K562 (cell line): ENCODE measurements around the gene PLA2G7. TPM values are rescaled to one million over a fixed set of nuclear protein-coding genes. Genes with fewer than 3 reads are reported as not detected.

Experiments
- ATAC-seq: fragments of 200-7000 bp; cut with Tn5 transposase; 3 replicates; pipeline ENCODE4 v1.9.1; 2020; ENCODE audit warnings: moderate library complexity
- BruUV-seq: library from RNA; stranded (reverse); fragments of 400-500 nt; replicated peaks from 2 replicates; lab custom pipeline; 2021; lab: Mats Ljungman, UMichigan
- CTCF ChIA-PET: fragments of 300-600 bp; formaldehyde crosslinking; extraction: SDS; loops from one replicate; lab custom pipeline; 2021; ENCODE audit warnings: low intra/inter-chr PET ratio; lab: Yijun Ruan, JAX
- POLR2A ChIA-PET: fragments of 300-600, 350-650 bp; sonication (Branson Sonifier 250); formaldehyde crosslinking; extraction: SDS; loops from one replicate; lab custom pipeline; 2021; ENCODE audit warnings: antibody characterized with exemption, inconsistent platforms; lab: Yijun Ruan, JAX
- DNase-seq, 4 experiments: peaks; one replicate each; pipeline versions ENCODE4 v3.0.0 to v3.0.0-alpha.2; 2011 to 2018; ENCODE audit warnings: low spot score in 3 of 4, mixed read lengths in 3 of 4; ENCODE audit errors: extremely low read depth in 1 of 4
- FAIRE-seq: peaks from 2 replicates; lab custom pipeline; 2011; peaks lifted over from hg19 to GRCh38; lab: Jason Lieb, UNC
- H2AFZ ChIP-seq: 2 replicates; pipeline ENCODE4 v1.6.0; 2011; ENCODE audit warnings: low read depth, low read length, control low read depth, inconsistent platforms
- H3K27ac ChIP-seq: fragments of 200-600 bp; 3 replicates; pipeline ENCODE4 v1.8.0; 2011; ENCODE audit warnings: low read depth, mild to moderate bottlenecking, control low read depth, inconsistent platforms, low read length, moderate library complexity, mixed read lengths; ENCODE audit errors: extremely low read depth
- H3K27me3 ChIP-seq, 2 experiments: fragments of 300-600 bp in 1 of 2; 2 replicates in 1 of 2; 3 replicates in 1 of 2; pipeline versions ENCODE4 v1.6.0 to v1.8.0; 2011; ENCODE audit warnings: inconsistent platforms in 2 of 2, low read length in 2 of 2, mild to moderate bottlenecking in 1 of 2, mixed read lengths in 1 of 2, moderate library complexity in 1 of 2; ENCODE audit not compliant: control insufficient read depth in 2 of 2, insufficient read depth in 2 of 2
- H3K36me3 ChIP-seq: fragments of 300-600 bp; 3 replicates; pipeline ENCODE4 v1.8.0; 2011; ENCODE audit warnings: mild to moderate bottlenecking, low read length, inconsistent platforms; ENCODE audit not compliant: control insufficient read depth, insufficient read depth
- H3K4me1 ChIP-seq, 2 experiments: fragments of 200-600 bp in 1 of 2; replicated peaks in 1 of 2; 2 replicates in 1 of 2; 3 replicates in 1 of 2; pipeline versions ENCODE4 v1.5.1 to v1.8.0; 2011; ENCODE audit warnings: inconsistent platforms in 2 of 2, low read length in 2 of 2, mild to moderate bottlenecking in 1 of 2, mixed read lengths in 1 of 2, moderate library complexity in 1 of 2; ENCODE audit not compliant: control insufficient read depth in 2 of 2, insufficient read depth in 2 of 2
- H3K4me2 ChIP-seq: 2 replicates; pipeline ENCODE4 v1.6.1; 2011; ENCODE audit warnings: low read length, control low read depth, inconsistent platforms, mixed read lengths; ENCODE audit not compliant: insufficient read depth
- H3K4me3 ChIP-seq: fragments of 200-600 bp; sonication (generic), shearing (Covaris generic); 2 replicates; pipeline ENCODE4 v1.5.1; 2016; ENCODE audit warnings: control low read depth, inconsistent platforms
- H3K79me2 ChIP-seq: fragments of 200-600 bp; 3 replicates; pipeline ENCODE4 v1.8.0; 2011; ENCODE audit warnings: low read length, inconsistent platforms; ENCODE audit not compliant: control insufficient read depth, insufficient read depth
- H3K9ac ChIP-seq, 2 experiments: 2 replicates each; pipeline versions ENCODE4 v1.6.0 to v1.6.1; 2011; ENCODE audit warnings: low read depth in 2 of 2, low read length in 2 of 2, control low read depth in 1 of 2, inconsistent platforms in 1 of 2, mild to moderate bottlenecking in 1 of 2, mixed read lengths in 1 of 2; ENCODE audit not compliant: insufficient read depth in 1 of 2
- H3K9me1 ChIP-seq: one replicate; pipeline ENCODE4 v1.6.0; 2011; ENCODE audit warnings: inconsistent platforms, mild to moderate bottlenecking, low read length, moderate library complexity; ENCODE audit not compliant: control insufficient read depth, insufficient read depth
- H3K9me3 ChIP-seq: replicated peaks from 2 replicates; pipeline ENCODE4 v1.5.1; 2011; ENCODE audit warnings: low read depth, low read length, inconsistent platforms; ENCODE audit not compliant: control insufficient read depth, insufficient read depth
- H4K20me1 ChIP-seq: replicated peaks from 2 replicates; pipeline ENCODE4 v1.6.1; 2011; ENCODE audit warnings: low read length, inconsistent platforms, mixed read lengths; ENCODE audit not compliant: control insufficient read depth, insufficient read depth
- NELFE ChIP-seq: IDR thresholded peaks from 2 replicates; pipeline ENCODE4 v1.6.1; 2011; ENCODE audit warnings: mild to moderate bottlenecking; ENCODE audit not compliant: insufficient read depth, insufficient read length
- NUFIP1 ChIP-seq: fragments of 450-650 bp; IDR thresholded peaks from 2 replicates; pipeline ENCODE4 v1.6.1; 2018; ENCODE audit not compliant: partially characterized antibody
- RBM22 ChIP-seq: fragments of 200-400 bp; formaldehyde crosslinking; IDR thresholded peaks from 2 replicates; pipeline ENCODE4 v1.6.1; 2018; ENCODE audit warnings: low read length, low read depth; ENCODE audit not compliant: poor library complexity, severe bottlenecking
- RBM34 ChIP-seq: fragments of 200-400 bp; formaldehyde crosslinking; IDR thresholded peaks from 2 replicates; pipeline ENCODE4 v1.6.1; 2018; ENCODE audit warnings: low read length, borderline replicate concordance; ENCODE audit not compliant: insufficient read depth
- SMAD4 ChIP-seq: fragments of 250-450 bp; sonication (Bioruptor Pico); conservative IDR thresholded peaks from 2 replicates; pipeline ENCODE4 v1.8.0; 2021; ENCODE audit warnings: inconsistent platforms, mild to moderate bottlenecking, moderate library complexity
- ZNF197 ChIP-seq: fragments of 200-800 bp; sonication (Bioruptor generic); IDR thresholded peaks from 2 replicates; pipeline ENCODE4 v1.6.1; 2016; ENCODE audit warnings: low read depth, missing genetic modification characterization, missing compliant biosample characterization
- ZNF263 ChIP-seq: sonication (generic); formaldehyde crosslinking; IDR thresholded peaks from 2 replicates; pipeline ENCODE4 v1.8.0; 2022; ENCODE audit warnings: mild to moderate bottlenecking, missing genetic modification reagents, borderline replicate concordance
- ZNF431 ChIP-seq: sonication (generic); formaldehyde crosslinking; IDR thresholded peaks from 2 replicates; pipeline ENCODE4 v1.8.0; 2022; ENCODE audit warnings: mild to moderate bottlenecking, missing genetic modification reagents
- WGBS: fragments of 100-300 bp; shearing (Covaris generic); methylation state at CpG from one replicate; pipeline ENCODE4 v1.1.6; 2016; ENCODE audit warnings: low coverage, mixed read lengths; ENCODE audit not compliant: insufficient coverage; ENCODE audit errors: missing lambda C conversion rate; 5-methylcytosine and 5-hydroxymethylcytosine counted together
- in situ Hi-C: fragments of 300-500 bp; cut with MboI; formaldehyde crosslinking; loops from 4 replicates; pipeline ENCODE4 v1.15.0; 2018; ENCODE audit warnings: inconsistent platforms, mixed read lengths
- intact Hi-C: fragments of 100-400 bp; cut with micrococcal nuclease; formaldehyde crosslinking; loops from 2 replicates; pipeline ENCODE4 v1.14.2; 2022
- polyA plus RNA-seq, 8 experiments: library from polyadenylated mRNA; depleted of rRNA in 4 of 8; stranded (reverse) in 5 of 8; unstranded in 3 of 8; fragments of >200 nt; fragmentation: Nextera tagmentation in 2 of 8; fragmentation: Illumina TruSeq in 1 of 8; extraction: Ambion mirVana in 2 of 8; extraction: Trizol in 1 of 8; gene quantifications; 2 replicates each; pipeline versions ENCODE4 v1.2.1 to v1.2.3, GENCODE V29; 2011 to 2014; ENCODE audit warnings: inconsistent platforms in 1 of 8, missing spikeins in 1 of 8
- total RNA-seq, 7 experiments: library from RNA; depleted of rRNA in 6 of 7; stranded (reverse); fragments of >200 nt in 6 of 7; fragmentation: Illumina TruSeq in 2 of 7; extraction: Trizol in 2 of 7; gene quantifications; 2 replicates each; pipeline versions ENCODE4 v1.2.1 to v1.2.3, GENCODE V29; 2011 to 2021; ENCODE audit warnings: low replicate concordance in 1 of 7
- TF ChIP-seq, protein P1 (sequence below), 2 experiments: fragments of 450-650 bp; IDR thresholded peaks; 2 replicates each; pipeline ENCODE4 v1.6.1; 2016
- TF ChIP-seq, protein P2 (sequence below): fragments of 450-650 bp; formaldehyde crosslinking; IDR thresholded peaks from 2 replicates; pipeline ENCODE4 v1.4.0; 2022; ENCODE audit warnings: missing genetic modification characterization
- TF ChIP-seq, protein P3 (sequence below): fragments of 250-450 bp; sonication (Bioruptor Pico); IDR thresholded peaks from 2 replicates; pipeline ENCODE4 v1.5.1; 2021; ENCODE audit warnings: mild to moderate bottlenecking

The PLA2G7 gene
- total and polyA plus RNA-seq, 9 of the 15 experiments (the other 6 are each of a cell fraction or from before 2014, with no cell fraction given), result not detected

DNA sequence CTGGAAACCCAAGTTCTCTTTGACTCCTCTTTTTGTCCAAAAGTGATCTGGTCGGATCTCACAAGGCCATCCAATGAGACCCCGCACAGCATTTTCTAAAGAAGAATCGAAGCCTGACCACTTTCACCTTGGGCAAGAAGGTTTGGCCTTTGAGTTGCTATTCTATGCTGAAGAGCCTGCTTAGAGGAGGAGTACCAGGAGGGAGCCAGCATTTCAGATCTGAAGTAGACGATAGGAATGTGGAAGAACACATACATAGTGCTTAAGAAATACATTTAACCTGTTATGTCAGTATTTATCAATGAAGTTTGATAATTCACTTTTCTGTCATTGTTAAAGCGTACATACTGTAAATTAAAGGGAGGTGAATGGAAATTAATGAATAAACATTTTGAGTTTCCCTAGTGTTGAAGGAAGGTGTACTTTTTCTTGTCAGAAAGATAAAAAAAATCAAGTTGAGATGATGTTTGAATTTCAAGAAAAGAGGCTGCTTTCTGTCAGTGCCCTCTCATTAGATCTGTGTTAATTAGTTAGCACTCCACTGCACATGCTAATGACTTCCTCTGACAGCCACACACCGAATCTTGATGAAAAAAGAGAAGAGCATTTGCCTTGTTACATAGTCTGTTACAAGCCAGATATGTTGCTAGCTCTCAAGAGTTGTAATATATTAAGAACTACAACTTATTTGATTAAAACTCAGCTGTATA lies 58.4 kb downstream of the PLA2G7 start:
- in situ Hi-C loops (no loop called here), intact Hi-C loops (no loop called here)
- H4K20me1 ChIP-seq, result no peaks in the 10 kb centered on the region
- TF ChIP-seq RBM34, result no peak
- H3K9ac ChIP-seq, result no peak overlapping the region
- H3K27ac ChIP-seq, result no peak overlapping the region
- POLR2A ChIA-PET, result no interaction called here
- WGBS, result 2% methylated on average over 6 of the region's 6 CpGs
- H2AFZ ChIP-seq, result no peak overlapping the region
- no peaks in the 10 kb centered on the region for H3K4me1 ChIP-seq
- no peaks in the 10 kb centered on the region for H3K27me3 ChIP-seq
- H3K36me3 ChIP-seq, result no peaks in the 10 kb centered on the region
- DNase-seq, result no peak
- no peak for FAIRE-seq
- H3K79me2 ChIP-seq, result no peaks in the 10 kb centered on the region
- ATAC-seq, result no peak
- BruUV-seq, result no TSS peak
- no peak overlapping the region for H3K4me2 ChIP-seq
- H3K9me1 ChIP-seq, result no peaks in the 10 kb centered on the region
- no peak overlapping the region for H3K4me3 ChIP-seq
- no peaks in the 10 kb centered on the region for H3K9me3 ChIP-seq
- CTCF ChIA-PET, result no interaction called here

DNA sequence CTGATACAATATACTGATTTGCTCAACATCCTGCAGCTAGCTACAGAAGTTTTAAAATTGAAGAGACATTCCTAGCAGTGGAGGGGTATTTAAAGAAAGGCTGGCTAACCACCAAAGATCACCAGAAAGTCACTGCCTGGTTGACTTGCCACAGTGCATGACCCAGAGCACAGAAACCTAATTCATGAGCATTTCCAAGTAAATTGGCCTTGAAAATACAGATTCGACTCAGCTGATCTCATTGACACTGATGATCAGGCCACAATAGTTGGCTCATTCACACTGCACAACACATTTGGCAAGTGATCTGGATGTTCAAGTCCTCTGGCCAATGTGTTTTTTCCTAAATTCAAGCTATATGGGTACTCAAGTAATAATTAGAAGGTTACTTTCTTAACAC lies 60.8 kb downstream of the PLA2G7 start:
- no peaks in the 10 kb centered on the region for H3K9me1 ChIP-seq
- no peak overlapping the region for H3K9ac ChIP-seq
- no peak overlapping the region for H3K4me3 ChIP-seq
- no peaks in the 10 kb centered on the region for H3K4me1 ChIP-seq
- WGBS, result 0% methylated on average over 1 of the region's 1 CpG
- no peaks in the 10 kb centered on the region for H3K79me2 ChIP-seq
- FAIRE-seq (no peak), DNase-seq (no peak), ATAC-seq (no peak)
- no peaks in the 10 kb centered on the region for H3K36me3 ChIP-seq
- intact Hi-C loops, result no loop called here
- BruUV-seq, result no TSS peak
- H3K9me3 ChIP-seq, result no peaks in the 10 kb centered on the region
- CTCF ChIA-PET, result no interaction called here
- H3K27me3 ChIP-seq, result no peaks in the 10 kb centered on the region
- H4K20me1 ChIP-seq, result no peaks in the 10 kb centered on the region
- POLR2A ChIA-PET, result interaction anchor here (0.6 to 0.7 kb wide), 3 partner anchors 20 to 1812 kb away, joined by 3 to 4 read pairs (median 3); no protein-coding TSS in a partner anchor
- no peak overlapping the region for H3K27ac ChIP-seq
- H3K4me2 ChIP-seq, result no peak overlapping the region
- H2AFZ ChIP-seq, result no peak overlapping the region
- in situ Hi-C loops, result no loop called here
- TF ChIP-seq, protein P1, sequence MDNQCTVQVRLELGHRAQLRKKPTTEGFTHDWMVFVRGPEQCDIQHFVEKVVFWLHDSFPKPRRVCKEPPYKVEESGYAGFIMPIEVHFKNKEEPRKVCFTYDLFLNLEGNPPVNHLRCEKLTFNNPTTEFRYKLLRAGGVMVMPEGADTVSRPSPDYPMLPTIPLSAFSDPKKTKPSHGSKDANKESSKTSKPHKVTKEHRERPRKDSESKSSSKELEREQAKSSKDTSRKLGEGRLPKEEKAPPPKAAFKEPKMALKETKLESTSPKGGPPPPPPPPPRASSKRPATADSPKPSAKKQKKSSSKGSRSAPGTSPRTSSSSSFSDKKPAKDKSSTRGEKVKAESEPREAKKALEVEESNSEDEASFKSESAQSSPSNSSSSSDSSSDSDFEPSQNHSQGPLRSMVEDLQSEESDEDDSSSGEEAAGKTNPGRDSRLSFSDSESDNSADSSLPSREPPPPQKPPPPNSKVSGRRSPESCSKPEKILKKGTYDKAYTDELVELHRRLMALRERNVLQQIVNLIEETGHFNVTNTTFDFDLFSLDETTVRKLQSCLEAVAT (IDR thresholded peaks at IDR 0.05), result no peak
- TF ChIP-seq NUFIP1 (no peak), ZNF431 (CRISPR knock-in tag) (no peak), ZNF197 (CRISPR knock-in tag) (no peak), NELFE (no peak), SMAD4 (CRISPR knock-in tag) (no peak), ZNF263 (CRISPR knock-in tag) (no peak), RBM22 (no peak)
- TF ChIP-seq, protein P2, sequence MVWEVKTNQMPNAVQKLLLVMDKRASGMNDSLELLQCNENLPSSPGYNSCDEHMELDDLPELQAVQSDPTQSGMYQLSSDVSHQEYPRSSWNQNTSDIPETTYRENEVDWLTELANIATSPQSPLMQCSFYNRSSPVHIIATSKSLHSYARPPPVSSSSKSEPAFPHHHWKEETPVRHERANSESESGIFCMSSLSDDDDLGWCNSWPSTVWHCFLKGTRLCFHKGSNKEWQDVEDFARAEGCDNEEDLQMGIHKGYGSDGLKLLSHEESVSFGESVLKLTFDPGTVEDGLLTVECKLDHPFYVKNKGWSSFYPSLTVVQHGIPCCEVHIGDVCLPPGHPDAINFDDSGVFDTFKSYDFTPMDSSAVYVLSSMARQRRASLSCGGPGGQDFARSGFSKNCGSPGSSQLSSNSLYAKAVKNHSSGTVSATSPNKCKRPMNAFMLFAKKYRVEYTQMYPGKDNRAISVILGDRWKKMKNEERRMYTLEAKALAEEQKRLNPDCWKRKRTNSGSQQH (CRISPR knock-in tag), result no peak
- TF ChIP-seq, protein P3, sequence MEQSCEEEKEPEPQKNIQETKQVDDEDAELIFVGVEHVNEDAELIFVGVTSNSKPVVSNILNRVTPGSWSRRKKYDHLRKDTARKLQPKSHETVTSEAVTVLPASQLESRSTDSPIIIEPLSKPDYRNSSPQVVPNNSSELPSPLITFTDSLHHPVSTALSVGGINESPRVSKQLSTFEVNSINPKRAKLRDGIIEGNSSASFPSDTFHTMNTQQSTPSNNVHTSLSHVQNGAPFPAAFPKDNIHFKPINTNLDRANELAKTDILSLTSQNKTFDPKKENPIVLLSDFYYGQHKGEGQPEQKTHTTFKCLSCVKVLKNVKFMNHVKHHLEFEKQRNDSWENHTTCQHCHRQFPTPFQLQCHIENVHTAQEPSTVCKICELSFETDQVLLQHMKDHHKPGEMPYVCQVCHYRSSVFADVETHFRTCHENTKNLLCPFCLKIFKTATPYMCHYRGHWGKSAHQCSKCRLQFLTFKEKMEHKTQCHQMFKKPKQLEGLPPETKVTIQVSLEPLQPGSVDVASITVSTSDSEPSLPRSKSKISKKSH (CRISPR knock-in tag), result no peak
